ENCODE data around the gene FRMPD2.

- TF ChIP-seq GATA2 (IDR thresholded peaks at IDR 0.05; ENCODE audit: low read depth, low read length): no peak
- TF ChIP-seq GATA3 (IDR thresholded peaks at IDR 0.05; ENCODE audit: low read depth, low read length): no peak
Measured at GRCh38 chr10:48302515-48303476, 28.3 kb upstream of the FRMPD2 start.
